Stimulated activated naive CD8-positive, alpha-beta T cell treated with anti-CD3 and anti-CD28 coated beads, Interleukin-15, amount 100 ng/mL, for 72 hours (primary cell): ENCODE measurements around the gene KIF5C.
"Not testable (repeated sequence)": the region's sequence is repeated elsewhere in the genome, so short reads cannot be mapped to it uniquely, and the experiment has no call there.

Experiments used
- ATAC-seq: fragments of 150-1000 bp; cut with Tn5 transposase; 2 replicates; pipeline ENCODE4 v1.10.0; 2021; ENCODE audit warnings: mild to moderate bottlenecking, moderate library complexity
- DNase-seq, 2 donors: peaks; one replicate each; pipeline ENCODE4 v3.0.0; 2021 to 2022
- H3K27ac Mint-ChIP-seq, 2 donors: one replicate each; pipeline ENCODE4 v1.8.0; 2022; ENCODE audit warnings: mild to moderate bottlenecking in 2 of 2, mixed read lengths in 2 of 2, moderate library complexity in 2 of 2
- H3K27me3 Mint-ChIP-seq: one replicate; pipeline ENCODE4 v1.8.0; 2022; ENCODE audit warnings: mixed read lengths
- H3K4me1 Mint-ChIP-seq: one replicate; pipeline ENCODE4 v1.8.0; 2022; ENCODE audit warnings: mild to moderate bottlenecking, mixed read lengths
- H3K4me3 Mint-ChIP-seq, 2 donors: one replicate each; pipeline ENCODE4 v1.8.0; 2022; ENCODE audit warnings: mild to moderate bottlenecking in 2 of 2, mixed read lengths in 2 of 2, moderate library complexity in 1 of 2
- H3K9me3 Mint-ChIP-seq, 2 donors: one replicate each; pipeline ENCODE4 v1.8.0; 2022; ENCODE audit warnings: mixed read lengths in 2 of 2

The KIF5C gene

GRCh38 chr2:148874868-148875341, at the start of gene KIF5C:
TSS of gene KIF5C (plus strand) at chr2:148875227. CDS start at chr2:148875618, 391 bp downstream.
- ATAC-seq = peak; percentile 89
- DNase-seq = peak; percentile 89 to 93
- H3K27me3 Mint-ChIP-seq = peaks cover 49% of the 10 kb centered on the region
- H3K4me3 Mint-ChIP-seq = peak within 1 kb of the TSS; percentile 82 to 92
- peaks cover 22% of the 10 kb centered on the region for H3K4me1 Mint-ChIP-seq
- H3K9me3 Mint-ChIP-seq = peaks cover 0 to 1% of the 10 kb centered on the region in 2 donors
- peak within 1 kb of the TSS; percentile 47 to 80 for H3K27ac Mint-ChIP-seq

DNA sequence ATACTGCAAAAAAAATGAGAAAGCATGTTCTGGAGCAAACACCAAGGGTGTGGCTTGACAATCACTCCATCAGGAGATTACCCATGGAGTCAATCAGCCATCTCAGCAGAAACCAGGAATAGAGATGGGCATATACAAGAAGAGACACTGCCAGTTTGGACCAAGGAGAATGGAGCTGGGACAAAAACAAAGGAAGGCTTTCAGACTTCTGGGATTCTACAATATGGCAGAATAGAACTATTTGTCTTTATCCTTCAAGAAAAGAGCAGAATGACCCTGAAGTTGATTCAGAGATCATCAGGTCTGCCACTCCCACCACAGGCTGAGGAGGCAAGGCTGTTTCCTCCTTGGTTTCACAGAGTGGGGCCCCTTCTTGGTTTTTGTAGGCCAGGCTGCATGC, 48.2 kb upstream of the KIF5C start:
- DNase-seq = no peak
- Mint-ChIP-seq H3K9me3 (peaks cover 0 to 6% of the 10 kb centered on the region in 2 donors), H3K27me3 (no peaks in the 10 kb centered on the region), H3K27ac (no peak overlapping the region), H3K4me1 (no peaks in the 10 kb centered on the region), H3K4me3 (no peak overlapping the region)
- ATAC-seq = no peak

GRCh38 chr2:148828941-148829340, 46.1 kb upstream of the KIF5C start:
- ATAC-seq (no peak), DNase-seq (no peak)
- no peak overlapping the region for H3K4me3 Mint-ChIP-seq
- H3K9me3 Mint-ChIP-seq = peaks cover 0 to 6% of the 10 kb centered on the region in 2 donors
- no peaks in the 10 kb centered on the region for H3K4me1 Mint-ChIP-seq
- H3K27ac Mint-ChIP-seq = no peak overlapping the region
- no peaks in the 10 kb centered on the region for H3K27me3 Mint-ChIP-seq

DNA sequence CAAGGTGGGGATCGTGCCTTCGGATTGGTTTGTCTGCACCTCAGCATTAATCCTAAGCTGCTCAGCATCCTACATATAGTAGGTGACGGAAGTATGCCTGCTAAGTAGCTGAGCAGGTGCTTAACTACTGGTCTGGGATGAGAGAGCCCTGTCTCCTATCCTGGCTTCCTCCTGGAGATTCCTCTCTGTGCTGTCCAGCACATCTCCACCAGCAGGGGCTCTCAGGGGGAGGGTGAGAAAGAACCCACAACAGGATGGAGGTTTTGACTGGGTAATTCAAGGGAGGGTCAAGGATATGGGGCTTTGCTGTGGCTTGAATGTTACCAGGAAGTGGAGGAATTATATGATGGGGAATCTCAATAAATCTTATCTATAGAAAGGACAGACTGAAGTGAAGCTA, 45.4 kb upstream of the KIF5C start:
- Mint-ChIP-seq H3K4me3 (no peak overlapping the region), H3K27ac (no peak overlapping the region), H3K9me3 (peaks cover 0 to 6% of the 10 kb centered on the region in 2 donors), H3K27me3 (no peaks in the 10 kb centered on the region), H3K4me1 (no peaks in the 10 kb centered on the region)
- ATAC-seq (no peak), DNase-seq (no peak)

GRCh38 chr2:148832637-148833036, 42.4 kb upstream of the KIF5C start:
- ATAC-seq = no peak
- DNase-seq = no peak
- Mint-ChIP-seq H3K27me3 (no peaks in the 10 kb centered on the region), H3K9me3 (no peaks in the 10 kb centered on the region), H3K27ac (no peak overlapping the region), H3K4me3 (no peak overlapping the region), H3K4me1 (no peaks in the 10 kb centered on the region)

DNA sequence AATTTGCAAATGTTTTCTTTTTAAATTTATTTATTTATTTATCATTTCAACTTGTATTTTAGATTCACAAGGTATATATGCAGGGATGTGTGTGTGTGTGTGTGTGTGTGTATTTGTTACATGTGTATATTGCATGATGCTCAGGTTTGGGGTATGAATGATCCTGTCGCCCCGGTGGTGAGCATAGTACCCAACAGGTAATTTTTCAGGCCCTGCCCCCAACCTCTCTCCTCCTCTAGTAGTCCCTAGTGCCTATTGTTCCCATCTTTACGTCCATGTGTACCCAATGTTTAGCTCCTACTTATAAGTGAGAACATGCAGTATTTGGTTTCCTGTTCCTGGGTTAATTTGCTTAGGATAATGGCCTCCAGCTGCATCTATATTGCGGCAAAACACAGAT, 33.0 kb upstream of the KIF5C start:
- ATAC-seq (no peak), DNase-seq (no peak)
- peaks cover 10 to 14% of the 10 kb centered on the region in 2 donors for H3K9me3 Mint-ChIP-seq
- no peak overlapping the region for H3K4me3 Mint-ChIP-seq
- H3K4me1 Mint-ChIP-seq = no peaks in the 10 kb centered on the region
- no peak overlapping the region for H3K27ac Mint-ChIP-seq
- H3K27me3 Mint-ChIP-seq = no peaks in the 10 kb centered on the region

DNA sequence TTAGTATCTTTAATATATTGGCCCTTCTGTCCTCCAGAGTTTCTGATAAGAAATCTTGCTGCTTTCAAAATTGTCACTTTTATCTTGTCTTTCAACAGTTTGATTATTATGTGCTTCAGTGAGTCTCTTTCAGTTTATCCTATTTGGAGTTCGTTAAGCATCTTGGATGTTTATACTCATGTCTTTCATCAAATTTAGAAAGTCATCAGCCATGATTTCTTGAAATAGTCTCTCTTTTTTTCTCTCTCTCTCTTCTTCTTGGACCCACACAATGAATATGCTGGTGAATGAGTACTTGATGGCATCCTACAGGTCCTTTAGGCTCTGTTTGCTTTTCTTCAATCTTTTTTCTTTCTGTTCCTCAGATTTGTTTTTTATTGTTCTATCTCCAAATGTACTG, 26.9 kb upstream of the KIF5C start:
- Mint-ChIP-seq H3K27ac (no peak overlapping the region), H3K4me1 (no peaks in the 10 kb centered on the region), H3K4me3 (no peak overlapping the region), H3K27me3 (peaks cover 14% of the 10 kb centered on the region), H3K9me3 (peaks cover 3 to 26% of the 10 kb centered on the region in 2 donors)
- DNase-seq (no peak), ATAC-seq (no peak)

DNA sequence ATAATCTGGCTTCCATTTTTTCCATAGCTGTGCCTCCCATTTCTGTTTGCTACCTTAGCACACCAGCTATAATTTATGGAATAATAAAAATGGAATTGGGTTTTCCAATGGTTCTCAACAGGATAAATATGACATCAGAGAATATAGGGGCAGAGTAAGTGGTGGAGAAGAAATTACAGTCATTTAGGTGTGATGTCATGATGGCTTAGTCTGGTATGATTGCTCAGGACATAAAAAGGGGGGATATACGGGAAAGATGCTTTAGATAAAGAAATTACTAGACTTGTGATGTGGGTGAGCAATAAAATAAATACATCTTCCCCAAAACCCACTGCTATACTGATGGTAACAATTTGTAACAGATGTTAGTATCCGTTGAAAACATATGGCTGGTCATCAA, 21.6 kb upstream of the KIF5C start:
- Mint-ChIP-seq H3K9me3 (peaks cover 3 to 12% of the 10 kb centered on the region in 2 donors), H3K27ac (no peak overlapping the region)
- ATAC-seq = no peak

GRCh38 chr2:148860037-148860436, 15.0 kb upstream of the KIF5C start:
- Mint-ChIP-seq H3K4me1 (no peaks in the 10 kb centered on the region), H3K27ac (no peak overlapping the region), H3K9me3 (no peaks in the 10 kb centered on the region), H3K4me3 (no peak overlapping the region), H3K27me3 (peaks cover 44% of the 10 kb centered on the region)
- no peak for ATAC-seq
- DNase-seq = no peak

More for the DNA sequence above, 21.6 kb upstream of the KIF5C start:
- Mint-ChIP-seq H3K4me3 (no peak overlapping the region), H3K27me3 (peaks cover 33% of the 10 kb centered on the region), H3K4me1 (no peaks in the 10 kb centered on the region)
- no peak for DNase-seq

DNA sequence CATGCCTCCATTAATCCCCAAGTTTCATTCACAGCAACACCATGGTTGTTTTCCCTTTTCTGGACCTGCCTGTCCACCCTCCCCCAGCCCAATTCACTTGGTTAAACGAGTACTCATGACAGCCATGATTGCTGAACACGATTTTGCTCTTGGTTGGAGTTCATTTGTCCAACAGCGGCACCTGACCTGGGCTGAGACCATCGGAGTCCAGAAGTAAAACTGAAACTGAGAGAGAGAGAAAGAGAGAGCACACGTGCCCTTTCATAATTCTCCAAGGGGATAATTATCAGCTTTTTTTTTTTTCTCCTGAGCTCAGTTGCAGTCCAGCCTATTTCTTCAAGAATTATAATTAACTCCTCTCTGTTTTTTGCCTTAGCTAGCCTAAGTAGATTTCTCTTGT, 13.7 kb upstream of the KIF5C start:
- ATAC-seq (no peak), DNase-seq (no peak)
- H3K4me3 Mint-ChIP-seq = no peak overlapping the region
- H3K27me3 Mint-ChIP-seq = peaks cover 46% of the 10 kb centered on the region
- no peaks in the 10 kb centered on the region for H3K4me1 Mint-ChIP-seq
- H3K9me3 Mint-ChIP-seq = no peaks in the 10 kb centered on the region
- H3K27ac Mint-ChIP-seq = no peak overlapping the region

- H3K4me1 Mint-ChIP-seq, ATAC-seq: not testable (repeated sequence)
- peaks cover 48% of the 10 kb centered on the region for H3K27me3 Mint-ChIP-seq
Observed at GRCh38 chr2:148862478-148862877, 12.5 kb upstream of the KIF5C start.

DNA sequence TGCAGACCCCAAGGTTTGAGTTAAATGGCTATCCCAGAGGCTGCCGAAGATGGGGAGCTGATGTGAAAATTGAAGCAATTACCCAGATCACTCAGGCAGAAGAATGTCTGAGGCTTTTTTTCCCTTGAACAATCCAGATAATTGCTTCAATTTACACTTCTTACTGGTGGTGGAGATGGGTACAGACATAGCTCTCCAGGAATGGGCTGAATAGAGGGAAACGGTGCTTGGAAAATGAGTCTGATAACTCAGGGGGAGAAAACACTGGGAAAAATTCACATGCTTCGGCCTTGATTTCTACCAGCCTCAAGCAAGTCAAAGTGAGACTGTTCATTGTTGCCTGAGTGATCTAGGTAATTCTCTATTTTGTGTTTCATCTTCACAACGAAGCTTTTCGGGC, 9.5 kb upstream of the KIF5C start:
- Mint-ChIP-seq H3K27me3 (peaks cover 53% of the 10 kb centered on the region), H3K4me1 (peaks cover 9% of the 10 kb centered on the region), H3K9me3 (peaks cover 5 to 8% of the 10 kb centered on the region in 2 donors), H3K27ac (no peak overlapping the region), H3K4me3 (no peak overlapping the region)
- ATAC-seq (no peak), DNase-seq (no peak)

More at GRCh38 chr2:148862478-148862877, 12.5 kb upstream of the KIF5C start:
- H3K4me3 Mint-ChIP-seq, H3K9me3 Mint-ChIP-seq, DNase-seq, H3K27ac Mint-ChIP-seq: not testable (repeated sequence)

GRCh38 chr2:148866091-148866490, 8.9 kb upstream of the KIF5C start:
- Mint-ChIP-seq H3K4me1 (peaks cover 11% of the 10 kb centered on the region), H3K27ac (no peak overlapping the region), H3K27me3 (peaks cover 55% of the 10 kb centered on the region), H3K9me3 (peaks cover 5 to 8% of the 10 kb centered on the region in 2 donors), H3K4me3 (no peak overlapping the region)
- no peak for DNase-seq
- no peak for ATAC-seq

DNA sequence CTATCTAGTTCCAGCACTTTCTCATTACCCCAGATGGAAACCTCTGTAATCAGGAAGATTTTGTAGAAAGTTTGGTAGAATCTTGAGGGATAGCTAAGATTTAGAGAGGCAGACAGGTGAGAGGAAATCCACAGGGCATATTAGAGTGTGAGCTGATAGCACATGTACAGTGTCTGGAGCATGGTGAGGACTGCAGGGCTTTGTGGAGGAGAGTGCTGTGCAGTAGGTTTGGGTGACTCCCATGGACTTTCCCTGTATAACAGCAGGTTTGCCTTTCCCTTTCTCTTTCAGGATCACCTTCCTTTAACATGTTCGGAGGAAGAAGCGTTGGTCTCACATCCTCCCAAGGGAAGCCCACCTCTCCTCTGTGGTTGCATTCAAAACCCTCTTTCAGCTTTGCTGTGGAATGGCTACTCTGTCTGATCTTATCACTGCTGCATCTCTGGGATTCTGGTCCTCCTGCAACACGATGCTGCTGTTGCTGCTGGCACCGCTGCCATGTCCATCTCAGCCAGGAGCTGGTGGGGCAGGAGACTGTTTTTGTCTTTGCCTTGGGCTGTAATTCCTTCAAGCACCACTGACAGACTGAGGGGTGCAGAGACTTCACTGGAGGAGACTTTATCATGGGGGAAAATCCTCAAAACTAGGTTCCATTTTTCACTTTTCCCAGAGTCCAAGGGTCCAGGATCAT, 7.8 kb upstream of the KIF5C start:
- no peak for DNase-seq
- Mint-ChIP-seq H3K27me3 (peaks cover 60% of the 10 kb centered on the region), H3K4me1 (peaks cover 11% of the 10 kb centered on the region), H3K4me3 (no peak overlapping the region), H3K27ac (no peak overlapping the region), H3K9me3 (peaks cover 5 to 8% of the 10 kb centered on the region in 2 donors)
- peak; percentile 43 for ATAC-seq

GRCh38 chr2:148875387-148876051, 492 bp downstream of the KIF5C start:
- Mint-ChIP-seq H3K4me1 (peaks cover 16% of the 10 kb centered on the region), H3K9me3 (peaks cover 2% of the 10 kb centered on the region in 2 donors), H3K4me3 (peak overlapping the region; percentile 82 to 92), H3K27ac (peak overlapping the region; percentile 12 to 44), H3K27me3 (peaks cover 43% of the 10 kb centered on the region)
- ATAC-seq = peak; percentile 27
- DNase-seq = no peak

DNA sequence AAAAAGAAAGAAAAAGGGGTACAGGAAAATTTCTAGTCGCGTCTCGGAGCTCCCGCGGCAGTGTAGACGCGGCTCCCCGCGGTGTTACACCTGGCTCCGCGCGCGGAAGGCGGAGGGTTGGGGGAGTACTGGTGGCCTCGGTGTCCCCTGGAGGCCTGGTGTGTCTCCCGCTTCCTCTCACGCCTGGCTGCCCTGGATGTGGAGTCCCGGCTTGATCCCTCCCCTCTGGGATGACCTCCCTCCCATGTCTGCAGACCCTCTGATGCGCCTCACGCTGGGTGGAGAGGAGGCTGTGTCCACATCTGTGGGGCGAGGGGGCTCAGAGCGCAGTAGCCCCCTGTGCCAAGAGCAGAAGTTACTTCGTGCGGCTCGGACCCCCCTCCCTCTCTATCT, 1.2 kb downstream of the KIF5C start:
- Mint-ChIP-seq H3K9me3 (peaks cover 5% of the 10 kb centered on the region in 2 donors), H3K4me3 (peak overlapping the region; percentile 82 to 92), H3K27me3 (peaks cover 40% of the 10 kb centered on the region), H3K27ac (peak overlapping the region; percentile 47 to 80), H3K4me1 (peaks cover 14% of the 10 kb centered on the region)
- DNase-seq = peak; percentile 25 to 30
- ATAC-seq = peak; percentile 40
